HCT116 (cell line): ENCODE data around the gene ZZZ3. TPM values are rescaled to one million over a fixed set of nuclear protein-coding genes. Genes with fewer than 3 reads are reported as not detected.

Experiments
- ATAC-seq: fragments of 200-7000 bp; cut with Tn5 transposase; 2 replicates; pipeline ENCODE4 v1.9.1; 2020; ENCODE audit warnings: mild to moderate bottlenecking, moderate library complexity
- BruUV-seq: library from RNA; stranded (reverse); fragments of 400-500 nt; replicated peaks from 2 replicates; lab custom pipeline; 2021; lab: Mats Ljungman, UMichigan
- CTCF ChIA-PET: fragments of 300-600 bp; sonication (Branson Sonifier 250); formaldehyde crosslinking; loops from one replicate; lab custom pipeline; 2021; ENCODE audit warnings: antibody characterized with exemption; lab: Charles Lee
- POLR2A ChIA-PET: fragments of 300-600, 350-600 bp; sonication (Branson Sonifier 250); formaldehyde crosslinking; loops from one replicate; lab custom pipeline; 2021; ENCODE audit warnings: antibody characterized with exemption; lab: Charles Lee
- RAD21 ChIA-PET, 2 experiments: fragments of 300-600 bp; sonication (Branson Sonifier 250); formaldehyde crosslinking; loops; one replicate each; lab custom pipeline; 2023; ENCODE audit warnings: low total read pairs in 2 of 2; ENCODE audit not compliant: uncharacterized antibody in 2 of 2, unreplicated experiment in 2 of 2, low non-redundant PET in 1 of 2; lab: Charles Lee
- DNase-seq: peaks from one replicate; pipeline ENCODE4 v3.0.0-alpha.2; 2010; ENCODE audit warnings: low read depth, low spot score
- H2AFZ ChIP-seq: fragments of 200-600 bp; shearing (Covaris generic), sonication (generic); 2 replicates; pipeline ENCODE4 v1.6.1; 2017; ENCODE audit warnings: low read depth, mixed run types, mixed read lengths, antibody characterized with exemption, low read length; ENCODE audit not compliant: poor library complexity, severe bottlenecking
- H3K27ac ChIP-seq: 2 replicates; pipeline ENCODE4 v1.5.1; 2012; ENCODE audit warnings: low read depth, low read length
- H3K27me3 ChIP-seq: fragments of 200-600 bp; sonication (generic); 2 replicates; pipeline ENCODE4 v1.6.1; 2016; ENCODE audit warnings: mixed run types, low read length, mixed read lengths; ENCODE audit not compliant: insufficient read depth
- H3K36me3 ChIP-seq, 2 experiments: fragments of 200-500 bp in 1 of 2; fragments of 200-600 bp in 1 of 2; sonication (Bioruptor generic) in 1 of 2; sonication (generic) in 1 of 2; 2 replicates each; pipeline versions ENCODE4 v1.5.1 to v1.6.1; 2014 to 2016; ENCODE audit warnings: low read length in 2 of 2, inconsistent platforms in 1 of 2, mixed read lengths in 1 of 2, mixed run types in 1 of 2; ENCODE audit not compliant: insufficient read depth in 2 of 2, control insufficient read depth in 1 of 2
- H3K4me1 ChIP-seq, 2 experiments: fragments of 200-600 bp in 1 of 2; sonication (generic) in 1 of 2; 2 replicates each; pipeline versions ENCODE4 v1.5.1 to v1.6.1; 2012 to 2017; ENCODE audit warnings: low read length in 2 of 2, inconsistent platforms in 1 of 2, mild to moderate bottlenecking in 1 of 2, mixed read lengths in 1 of 2, mixed run types in 1 of 2, moderate library complexity in 1 of 2; ENCODE audit not compliant: insufficient read depth in 2 of 2, control insufficient read depth in 1 of 2
- H3K4me2 ChIP-seq: fragments of 200-600 bp; sonication (generic); 2 replicates; pipeline ENCODE4 v1.6.1; 2017; ENCODE audit warnings: mixed run types, low read length, mixed read lengths
- H3K4me3 ChIP-seq, 2 experiments: fragments of 200-600 bp in 1 of 2; sonication (generic) in 1 of 2; replicated peaks in 1 of 2; 2 replicates each; pipeline ENCODE4 v1.5.1; 2011 to 2016; ENCODE audit warnings: low read length in 2 of 2, control low read depth in 1 of 2, low read depth in 1 of 2, mild to moderate bottlenecking in 1 of 2, mixed read lengths in 1 of 2, mixed run types in 1 of 2
- H3K79me2 ChIP-seq: fragments of 200-600 bp; sonication (generic); 2 replicates; pipeline ENCODE4 v1.6.1; 2017; ENCODE audit warnings: mild to moderate bottlenecking, mixed run types, low read length, moderate library complexity, mixed read lengths; ENCODE audit not compliant: insufficient read depth
- H3K9ac ChIP-seq: fragments of 200-600 bp; sonication (generic); 2 replicates; pipeline ENCODE4 v1.6.1; 2016; ENCODE audit warnings: low read length, mixed read lengths
- H3K9me2 ChIP-seq: fragments of 200-600 bp; sonication (generic), shearing (Covaris generic); 2 replicates; pipeline ENCODE4 v1.6.1; 2017; ENCODE audit warnings: mixed run types, mild to moderate bottlenecking, moderate library complexity; ENCODE audit not compliant: insufficient read depth
- H3K9me3 ChIP-seq, 2 experiments: fragments of 200-500 bp in 1 of 2; fragments of 200-600 bp in 1 of 2; sonication (Bioruptor generic) in 1 of 2; sonication (generic) in 1 of 2; 2 replicates each; pipeline ENCODE4 v1.6.1; 2014 to 2017; ENCODE audit warnings: low read length in 2 of 2, mixed read lengths in 2 of 2, inconsistent platforms in 1 of 2, low read depth in 1 of 2, mild to moderate bottlenecking in 1 of 2, mixed run types in 1 of 2, moderate library complexity in 1 of 2; ENCODE audit not compliant: control insufficient read depth in 1 of 2, insufficient read depth in 1 of 2
- H4K20me1 ChIP-seq: fragments of 200-600 bp; sonication (generic), shearing (Covaris generic); 2 replicates; pipeline ENCODE4 v1.6.1; 2017; ENCODE audit warnings: mixed run types, mild to moderate bottlenecking, moderate library complexity; ENCODE audit not compliant: insufficient read depth
- EZH2 ChIP-seq: fragments of 200-600 bp; sonication (generic); IDR thresholded peaks from 2 replicates; pipeline ENCODE4 v1.6.1; 2017; ENCODE audit warnings: antibody characterized with exemption, mixed run types
- EZH2phosphoT487 ChIP-seq: fragments of 200-600 bp; IDR thresholded peaks from 2 replicates; pipeline ENCODE4 v1.6.1; 2018; ENCODE audit warnings: antibody characterized with exemption, borderline replicate concordance
- JUND ChIP-seq: IDR thresholded peaks from 2 replicates; pipeline ENCODE4 v1.6.1; 2012
- MAX ChIP-seq: IDR thresholded peaks from 2 replicates; pipeline ENCODE4 v1.6.1; 2012
- RAD21 ChIP-seq: IDR thresholded peaks from 2 replicates; pipeline ENCODE4 v1.6.1; 2012; ENCODE audit warnings: low read depth, mild to moderate bottlenecking
- TCF7L2 ChIP-seq: IDR thresholded peaks from 2 replicates; pipeline ENCODE4 v1.7.0; 2011; ENCODE audit warnings: borderline replicate concordance, inconsistent platforms; ENCODE audit not compliant: insufficient read depth, insufficient read length; ENCODE audit errors: extremely low read depth
- ZBTB33 ChIP-seq: IDR thresholded peaks from 2 replicates; pipeline ENCODE4 v1.6.1; 2011; ENCODE audit warnings: mild to moderate bottlenecking, low read length, moderate library complexity; ENCODE audit not compliant: insufficient replicate concordance; ENCODE audit errors: extremely low read depth
- ZFX ChIP-seq: fragments of 450-650 bp; IDR thresholded peaks from 2 replicates; pipeline ENCODE4 v1.6.1; 2017
- ZNF274 ChIP-seq: fragments of 200-500 bp; sonication (Bioruptor generic); IDR thresholded peaks from 2 replicates; pipeline ENCODE4 v1.6.1; 2014; ENCODE audit warnings: mild to moderate bottlenecking, low read depth, low read length, inconsistent platforms
- intact Hi-C: fragments of 100-400 bp; cut with micrococcal nuclease; formaldehyde crosslinking; loops from 2 replicates; pipeline ENCODE4 v1.10.0; 2022
- total RNA-seq: library from RNA; stranded (reverse); gene quantifications from one replicate; pipeline ENCODE4 v1.2.1, GENCODE V29; 2021; ENCODE audit not compliant: unreplicated experiment

The ZZZ3 gene
- total RNA-seq, 1 experiment from 2014 or later: 48.9 TPM

GRCh38 chr1:77697441-77697840, 15.0 kb upstream of the ZZZ3 start:
- H3K36me3 ChIP-seq: peaks cover 5 to 14% of the 10 kb centered on the region in 2 experiments; a peak in 3 of 4 replicates
- no peak overlapping the region for H3K27ac ChIP-seq

More at GRCh38 chr1:77697441-77697840, 15.0 kb upstream of the ZZZ3 start:
- intact Hi-C loops: no loop called here
- TF ChIP-seq MAX (no peak), ZFX (no peak), JUND (no peak), ZBTB33 (no peak), TCF7L2 (no peak), EZH2phosphoT487 (no peak), EZH2 (no peak), ZNF274 (no peak), RAD21 (no peak)
- TF ChIP-seq, all 23 proteins: peak for 0
- Histone ChIP-seq H3K79me2 (no peaks in the 10 kb centered on the region), H3K4me3 (no peak overlapping the region), H4K20me1 (no peaks in the 10 kb centered on the region; the same call in 1 of the 2 replicates), H3K4me2 (no peak overlapping the region), H3K9ac (no peak overlapping the region), H3K27me3 (no peaks in the 10 kb centered on the region), H3K9me3 (no peaks in the 10 kb centered on the region), H3K4me1 (no peaks in the 10 kb centered on the region), H2AFZ (no peak overlapping the region), H3K9me2 (no peaks in the 10 kb centered on the region)
- BruUV-seq: no TSS peak
- POLR2A ChIA-PET: no interaction called here
- DNase-seq: no peak
- ATAC-seq: no peak
- RAD21 ChIA-PET: no interaction called here
- CTCF ChIA-PET: no interaction called here
